AG09309 (cell line): ENCODE data around the gene POLR2C.

Experiments used
- DNase-seq: peaks from one replicate; pipeline ENCODE4 v3.0.0-alpha.2; 2010; ENCODE audit warnings: low read depth
- H3K4me3 ChIP-seq: 2 replicates; pipeline ENCODE4 v1.5.1; 2011; ENCODE audit warnings: mild to moderate bottlenecking, low read depth, low read length, moderate library complexity; ENCODE audit not compliant: control insufficient read depth
- TF ChIP-seq, protein P1 (sequence below): IDR thresholded peaks from 2 replicates; pipeline ENCODE4 v1.5.1; 2011; ENCODE audit warnings: mild to moderate bottlenecking, low read depth, low read length, inconsistent platforms; ENCODE audit not compliant: insufficient read depth, control insufficient read depth; ENCODE audit errors: missing control alignments

POLR2C gene

GRCh38 chr16:57513371-57514102, 51.1 kb downstream of the POLR2C start:
- H3K4me3 ChIP-seq, result no peak overlapping the region
- DNase-seq, result no peak
- TF ChIP-seq, protein P1, sequence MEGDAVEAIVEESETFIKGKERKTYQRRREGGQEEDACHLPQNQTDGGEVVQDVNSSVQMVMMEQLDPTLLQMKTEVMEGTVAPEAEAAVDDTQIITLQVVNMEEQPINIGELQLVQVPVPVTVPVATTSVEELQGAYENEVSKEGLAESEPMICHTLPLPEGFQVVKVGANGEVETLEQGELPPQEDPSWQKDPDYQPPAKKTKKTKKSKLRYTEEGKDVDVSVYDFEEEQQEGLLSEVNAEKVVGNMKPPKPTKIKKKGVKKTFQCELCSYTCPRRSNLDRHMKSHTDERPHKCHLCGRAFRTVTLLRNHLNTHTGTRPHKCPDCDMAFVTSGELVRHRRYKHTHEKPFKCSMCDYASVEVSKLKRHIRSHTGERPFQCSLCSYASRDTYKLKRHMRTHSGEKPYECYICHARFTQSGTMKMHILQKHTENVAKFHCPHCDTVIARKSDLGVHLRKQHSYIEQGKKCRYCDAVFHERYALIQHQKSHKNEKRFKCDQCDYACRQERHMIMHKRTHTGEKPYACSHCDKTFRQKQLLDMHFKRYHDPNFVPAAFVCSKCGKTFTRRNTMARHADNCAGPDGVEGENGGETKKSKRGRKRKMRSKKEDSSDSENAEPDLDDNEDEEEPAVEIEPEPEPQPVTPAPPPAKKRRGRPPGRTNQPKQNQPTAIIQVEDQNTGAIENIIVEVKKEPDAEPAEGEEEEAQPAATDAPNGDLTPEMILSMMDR, result no peak

- TF ChIP-seq, protein P1, result no peak
- no peak for DNase-seq
- no peak overlapping the region for H3K4me3 ChIP-seq
Observed at GRCh38 chr16:57514371-57514770, 51.9 kb downstream of the POLR2C start.

DNA sequence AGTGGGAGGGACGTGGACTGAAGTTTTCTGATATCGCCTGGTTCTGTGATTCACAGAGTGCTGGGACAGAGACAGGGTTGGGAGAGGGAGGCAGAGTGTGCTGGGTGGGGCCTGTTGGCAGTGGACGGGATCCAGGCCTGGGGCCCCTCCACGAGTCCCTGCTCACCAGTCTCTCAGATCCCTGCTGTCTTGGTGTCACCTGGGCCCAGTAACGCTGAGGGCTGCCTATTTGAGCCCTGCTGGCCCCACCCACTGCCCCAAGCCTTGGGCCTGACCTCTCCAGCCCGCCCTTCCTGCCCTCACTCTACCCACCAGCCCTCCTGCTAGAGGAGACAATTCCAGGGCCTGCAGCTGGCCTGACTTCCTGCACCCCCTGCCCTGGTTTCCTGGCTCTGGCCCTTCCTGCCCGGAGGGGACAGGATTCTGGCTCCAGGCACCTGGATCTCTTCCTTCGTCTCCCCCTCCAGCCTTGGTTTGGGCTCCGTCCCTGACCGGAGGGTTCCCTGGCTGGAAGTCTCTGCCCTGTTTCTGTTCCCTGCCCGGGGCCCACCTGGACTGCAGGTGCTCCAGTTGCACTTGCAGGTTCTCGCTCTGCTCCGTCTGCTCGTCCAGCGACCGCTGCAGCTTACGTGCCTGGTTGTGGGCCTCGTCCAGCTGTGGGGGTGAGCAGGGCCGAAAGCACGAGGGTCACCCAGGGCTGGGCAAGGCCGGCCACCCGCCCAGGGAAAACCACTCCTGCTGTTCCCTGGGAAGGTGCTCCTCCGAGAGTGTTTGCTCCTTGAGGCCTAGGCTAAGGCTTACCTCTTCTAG, 52.5 kb downstream of the POLR2C start:
- H3K4me3 ChIP-seq, result no peak overlapping the region
- TF ChIP-seq, protein P1, result no peak
- DNase-seq, result no peak

DNA sequence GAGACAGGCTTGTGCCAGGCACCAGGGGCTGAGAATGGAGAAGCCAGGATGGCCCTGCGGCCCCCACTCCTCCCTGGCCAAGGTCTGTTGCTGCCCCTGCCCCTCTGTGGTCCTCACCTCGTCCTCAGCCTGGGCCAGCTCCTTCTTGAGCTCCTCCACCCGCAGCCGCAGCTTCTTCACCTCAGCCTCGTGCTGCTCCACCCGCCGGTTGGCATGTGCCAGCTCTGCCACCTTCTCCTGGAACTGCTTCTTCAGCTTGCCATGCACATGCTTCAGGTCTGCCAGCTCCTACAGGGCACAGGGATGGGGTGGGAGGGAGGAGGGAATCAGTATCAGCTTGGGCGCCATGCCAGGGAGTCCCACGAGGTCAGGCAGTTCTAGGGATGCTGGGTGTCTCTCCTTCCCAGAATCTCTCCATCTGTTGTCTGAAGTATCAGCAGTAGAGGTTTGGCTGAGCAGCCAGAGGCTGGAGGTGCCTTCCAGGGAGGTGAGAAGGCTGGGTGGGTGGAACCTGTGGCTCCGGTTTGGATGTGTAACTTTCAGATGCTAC, 53.8 kb downstream of the POLR2C start:
- no peak for DNase-seq
- TF ChIP-seq, protein P1, result no peak
- no peak overlapping the region for H3K4me3 ChIP-seq

DNA sequence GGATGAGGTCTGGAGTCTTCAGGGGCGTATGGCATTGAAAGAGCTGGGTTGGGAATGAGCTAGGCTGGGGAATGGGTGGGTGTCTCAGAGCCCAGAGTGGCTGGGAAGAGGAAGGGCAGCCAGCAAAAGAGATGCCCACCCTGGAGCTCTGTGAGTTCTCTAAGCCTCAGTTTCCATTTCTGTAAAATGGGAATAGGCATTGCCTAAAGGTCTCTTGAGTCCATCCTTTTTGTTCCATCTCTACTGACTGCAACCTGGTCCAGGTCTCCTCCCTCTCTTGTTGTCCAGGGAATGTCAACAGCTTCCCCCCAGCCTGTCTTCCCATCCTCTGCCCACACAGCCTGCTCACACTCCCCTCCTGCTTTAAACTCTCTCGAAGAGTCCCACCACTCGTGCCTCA, 54.3 kb downstream of the POLR2C start:
- H3K4me3 ChIP-seq, result no peak overlapping the region
- DNase-seq, result no peak
- TF ChIP-seq, protein P1, result no peak

DNA sequence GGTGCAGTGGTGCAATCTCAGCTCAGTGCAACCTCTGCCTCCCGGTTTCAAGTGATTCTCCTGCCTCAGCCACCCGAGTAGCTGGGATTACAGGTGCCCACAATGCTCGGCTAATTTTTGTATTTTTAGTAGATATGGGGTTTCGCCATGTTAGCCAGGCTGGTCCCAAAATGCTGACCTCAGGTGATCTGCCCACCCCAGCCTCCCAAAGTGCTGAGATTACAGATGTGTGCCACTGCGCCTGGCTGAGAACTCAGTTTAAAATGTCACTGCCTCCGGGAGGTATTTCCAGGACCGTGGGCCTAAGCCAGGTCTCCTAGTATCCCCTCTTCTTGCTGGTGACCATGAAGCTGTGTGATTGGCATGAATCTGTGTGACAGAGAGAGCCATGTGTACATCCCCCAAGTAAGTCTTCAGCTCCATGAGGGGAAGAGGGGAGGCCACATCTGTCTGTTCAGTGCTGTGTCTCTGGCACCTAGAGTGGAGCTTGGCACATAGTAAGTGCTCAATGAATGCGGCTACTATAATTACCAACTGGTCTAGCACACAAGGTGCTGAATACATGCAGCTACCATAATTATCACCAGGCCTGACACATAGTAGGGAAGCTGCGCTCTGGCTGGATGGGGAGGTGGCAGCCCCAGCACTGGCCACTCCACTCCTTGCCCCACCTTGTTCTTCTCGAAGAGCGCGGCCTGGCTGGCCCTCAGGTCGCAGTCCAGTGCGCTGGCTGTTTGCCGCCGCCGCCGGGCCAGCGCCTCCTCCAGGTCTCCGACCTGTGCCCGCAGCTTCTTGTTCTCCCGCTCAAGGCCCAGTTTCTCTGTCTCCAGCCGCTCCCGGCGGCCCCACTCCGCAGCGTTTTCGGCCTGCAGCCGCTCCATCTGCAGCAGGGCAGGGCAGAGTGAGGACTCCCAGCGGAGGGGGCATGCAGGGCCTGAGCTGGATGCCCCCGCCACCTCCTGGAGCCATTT, 55.2 kb downstream of the POLR2C start:
- TF ChIP-seq, protein P1, result no peak
- H3K4me3 ChIP-seq, result no peak overlapping the region
- no peak for DNase-seq
